Activated CD4-positive, alpha-beta T cell treated with anti-CD3 and anti-CD28 coated beads for 4 hours (primary cell): ENCODE measurements around the gene DYNLL1.
"Not testable (repeated sequence)": the region's sequence is repeated elsewhere in the genome, so short reads cannot be mapped to it uniquely, and the experiment has no call there.

Experiments
- DNase-seq, 2 donors: peaks; one replicate each; pipeline ENCODE4 v3.0.0-alpha.2; 2020

The DYNLL1 gene

GRCh38 chr12:120519324-120519723 lies 23.4 kb downstream of the DYNLL1 start:
- DNase-seq: not testable (repeated sequence)

- no peak for DNase-seq
These were observed 26.7 kb downstream of the DYNLL1 start for GRCh38 chr12:120522568-120522967.

- peak; percentile 81 to 83 for DNase-seq
These were observed 33.1 kb downstream of the DYNLL1 start, which contains the start of gene COQ5 for GRCh38 chr12:120528861-120529525. TSS of gene COQ5 (minus strand) at chr12:120529158. CDS start at chr12:120529141, 17 bp downstream.

- no peak for DNase-seq
These were observed 33.9 kb downstream of the DYNLL1 start for GRCh38 chr12:120529641-120530417.

GRCh38 chr12:120530418-120530761 lies 34.5 kb downstream of the DYNLL1 start:
- DNase-seq: not testable (repeated sequence)

GRCh38 chr12:120532701-120533238 lies 36.9 kb downstream of the DYNLL1 start:
- DNase-seq: no peak

GRCh38 chr12:120534203-120534702 lies 38.3 kb downstream of the DYNLL1 start, which contains the start of gene RNF10:
TSS of gene RNF10 (plus strand) at chr12:120534356. CDS start at chr12:120534812, 456 bp downstream.
- peak; percentile 69 to 73 for DNase-seq

GRCh38 chr12:120534703-120535655 lies 39.1 kb downstream of the DYNLL1 start:
- peak; percentile 42 to 46 for DNase-seq

- peak in 1 of 2 donors; percentile 29 for DNase-seq
These were observed 40.3 kb downstream of the DYNLL1 start for GRCh38 chr12:120536064-120536791.

GRCh38 chr12:120537856-120538220 lies 41.9 kb downstream of the DYNLL1 start:
- no peak for DNase-seq

- DNase-seq: no peak
These were observed 42.6 kb downstream of the DYNLL1 start for GRCh38 chr12:120538281-120539156.

GRCh38 chr12:120539303-120539702 lies 43.4 kb downstream of the DYNLL1 start:
- no peak for DNase-seq

- DNase-seq: no peak
These were observed 44.5 kb downstream of the DYNLL1 start for GRCh38 chr12:120540445-120540844.

GRCh38 chr12:120542166-120542565 lies 46.3 kb downstream of the DYNLL1 start:
- DNase-seq: no peak

- DNase-seq: no peak
These were observed 48.8 kb downstream of the DYNLL1 start for GRCh38 chr12:120544691-120545090.

- DNase-seq: no peak
These were observed 50.1 kb downstream of the DYNLL1 start for GRCh38 chr12:120546050-120546386.
